GM18505 (cell line): ENCODE data around the gene KLF7.

ENCODE experiments used
- ATAC-seq: cut with Tn5 transposase; IDR thresholded peaks from one replicate; pipeline ENCODE4 v1.9.1; 2021; ENCODE audit not compliant: unreplicated experiment
- POLR2A ChIP-seq: IDR thresholded peaks from 4 replicates; pipeline ENCODE4 v1.6.1; 2011; ENCODE audit warnings: borderline replicate concordance; ENCODE audit not compliant: insufficient read depth, insufficient read length; ENCODE audit errors: extremely low read depth

The KLF7 gene

GRCh38 chr2:207148020-207148419, 17.7 kb downstream of the KLF7 start:
- no peak for ATAC-seq
- TF ChIP-seq POLR2A = no peak

- no peak for TF ChIP-seq POLR2A
- no peak for ATAC-seq
Observed at GRCh38 chr2:207144173-207144785, 21.5 kb downstream of the KLF7 start.

DNA sequence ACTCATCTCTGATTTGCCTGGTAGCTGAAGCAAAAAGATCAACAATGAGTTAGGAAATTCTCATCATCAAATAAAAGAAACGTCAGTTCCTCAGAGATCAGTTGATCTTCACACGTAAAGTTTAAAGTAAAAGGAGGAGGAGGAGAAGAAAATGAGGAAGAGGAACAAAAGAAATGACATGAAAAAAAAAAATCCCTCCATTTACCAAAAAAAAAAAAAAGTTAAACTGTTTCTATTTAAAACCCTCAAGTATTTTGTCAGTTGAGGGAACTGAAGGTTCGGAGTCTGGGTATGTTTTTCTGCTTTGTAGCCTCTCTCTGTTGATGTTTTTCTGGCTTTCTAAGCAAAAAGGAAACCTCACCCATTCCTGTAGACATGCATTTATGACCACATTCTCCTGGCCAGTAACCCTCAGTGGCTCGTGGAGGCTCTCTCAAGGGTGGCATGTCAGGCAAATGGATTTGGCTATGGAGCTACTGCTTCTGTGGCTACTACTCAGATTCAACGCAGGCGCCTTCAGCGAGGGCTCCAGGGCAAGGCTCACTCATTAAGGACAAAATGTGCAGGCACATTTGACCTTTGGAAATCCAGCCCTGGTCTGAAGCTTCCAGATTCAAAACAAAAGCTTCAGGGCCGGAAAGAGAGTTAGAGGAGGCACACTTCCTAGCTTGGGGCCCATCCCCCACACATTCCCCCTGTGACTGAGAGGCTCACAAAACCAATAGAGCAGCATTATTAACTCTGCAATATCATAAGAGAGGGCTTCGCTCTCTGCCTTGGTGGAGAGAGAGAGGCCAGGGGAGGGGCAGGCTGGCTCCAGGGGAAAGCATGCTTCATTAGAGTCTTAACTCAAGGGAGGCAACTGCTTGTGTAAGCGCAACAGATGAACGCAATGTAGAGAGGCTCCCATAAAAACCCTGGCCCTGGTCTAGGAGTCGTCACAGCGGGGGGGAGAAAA, 22.3 kb downstream of the KLF7 start:
- ATAC-seq = peak; percentile 44
- no peak for TF ChIP-seq POLR2A

- ATAC-seq = no peak
- TF ChIP-seq POLR2A = no peak
Observed at GRCh38 chr2:207142461-207142860, 23.3 kb downstream of the KLF7 start.

DNA sequence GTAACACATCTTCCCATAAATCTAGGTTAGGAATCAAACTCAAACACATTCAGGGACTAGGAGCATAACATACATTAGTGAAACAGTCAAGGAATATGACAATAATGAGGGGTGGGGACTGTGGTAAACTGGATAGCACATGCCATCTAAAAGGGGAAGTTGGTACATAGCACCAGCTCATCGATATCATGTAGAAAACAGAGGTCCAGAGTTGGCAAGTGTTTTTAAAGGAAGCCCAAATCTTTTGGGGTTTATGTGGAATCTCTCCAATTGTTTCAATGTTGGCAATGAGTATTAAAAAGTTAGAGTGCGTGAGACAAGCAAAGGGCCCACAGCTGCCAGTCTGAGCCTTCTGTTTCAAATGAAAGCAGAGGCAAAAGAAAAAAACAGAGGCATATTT, 24.4 kb downstream of the KLF7 start:
- no peak for ATAC-seq
- TF ChIP-seq POLR2A = no peak

DNA sequence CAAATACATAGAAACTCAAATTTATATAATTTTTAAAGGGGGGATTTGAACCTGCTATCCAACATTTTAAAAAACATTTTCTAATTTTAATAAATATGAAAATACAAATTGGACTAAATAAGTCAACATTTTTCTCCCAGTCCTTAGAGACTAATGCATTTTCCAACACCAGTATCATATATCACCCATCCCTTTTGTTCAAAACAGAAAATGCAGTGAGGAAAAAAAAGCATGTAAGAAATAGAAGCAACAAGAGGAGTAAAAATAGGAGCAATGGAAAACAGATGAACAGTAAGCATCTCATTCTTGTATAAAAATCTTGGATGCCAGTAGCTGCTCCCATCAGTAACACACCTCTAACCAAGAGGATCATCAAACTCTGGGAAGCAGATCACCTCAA, 25.5 kb downstream of the KLF7 start:
- ATAC-seq = no peak
- no peak for TF ChIP-seq POLR2A

- no peak for ATAC-seq
- no peak for TF ChIP-seq POLR2A
Observed at GRCh38 chr2:207139552-207139951, 26.2 kb downstream of the KLF7 start.

GRCh38 chr2:207138627-207139297, 27.0 kb downstream of the KLF7 start:
- ATAC-seq = no peak
- TF ChIP-seq POLR2A = no peak

GRCh38 chr2:207137596-207138337, 28.0 kb downstream of the KLF7 start:
- no peak for ATAC-seq
- TF ChIP-seq POLR2A = no peak

DNA sequence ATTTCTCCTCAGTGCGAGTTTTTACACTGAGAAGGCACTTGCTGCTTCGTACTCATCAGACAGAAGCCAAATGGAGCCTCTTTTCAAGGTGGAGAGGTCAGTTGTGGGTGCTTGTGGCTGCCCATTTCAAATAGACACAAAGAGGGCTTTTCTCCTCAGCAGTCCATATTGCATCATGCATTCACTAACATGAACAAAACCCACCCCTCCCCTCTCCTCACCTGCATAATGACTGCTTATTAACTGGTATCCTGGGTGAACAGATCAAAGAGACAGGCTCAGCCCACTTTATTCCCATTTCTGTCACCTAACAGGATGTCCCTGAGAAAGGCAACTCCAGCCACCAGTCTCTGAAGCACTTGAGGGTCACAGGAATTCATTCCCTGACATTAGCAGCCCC, 28.9 kb downstream of the KLF7 start:
- no peak for TF ChIP-seq POLR2A
- ATAC-seq = no peak

- no peak for TF ChIP-seq POLR2A
- ATAC-seq = no peak
Observed at GRCh38 chr2:207135801-207136457, 29.8 kb downstream of the KLF7 start.

DNA sequence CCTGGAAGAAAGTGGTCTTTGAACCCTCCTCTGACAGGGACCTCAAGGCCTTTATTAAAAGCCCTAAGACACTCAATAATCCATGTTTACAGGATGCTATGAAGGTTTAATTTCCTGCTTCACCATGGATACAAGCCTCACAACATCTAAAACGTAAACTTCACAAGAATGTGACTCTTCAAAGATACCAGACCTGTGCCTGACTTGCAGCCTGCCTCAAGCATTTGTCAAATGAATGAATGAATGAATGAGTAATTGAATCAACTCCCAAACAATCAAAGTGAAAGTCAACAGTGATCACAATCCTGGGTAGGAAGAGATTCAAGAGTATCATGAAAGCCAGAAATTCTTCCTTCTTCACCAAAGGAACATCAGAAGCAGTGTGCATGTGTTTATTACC, 30.4 kb downstream of the KLF7 start:
- no peak for ATAC-seq
- TF ChIP-seq POLR2A = no peak
